H1 (cell line): ENCODE results near the gene ZKSCAN1. TPM values are rescaled to one million over a fixed set of nuclear protein-coding genes. Genes with fewer than 3 reads are reported as not detected.
"Not testable (repeated sequence)": the region's sequence is repeated elsewhere in the genome, so short reads cannot be mapped to it uniquely, and the experiment has no call there.

Experiments
- CTCF ChIA-PET: fragments of 300-600 bp; sonication (Branson Sonifier 250); formaldehyde crosslinking; loops from one replicate; lab custom pipeline; 2021; ENCODE audit not compliant: partially characterized antibody; lab: Charles Lee
- POLR2A ChIA-PET: fragments of 300-600 bp; sonication (Branson Sonifier 250); formaldehyde crosslinking; loops from one replicate; lab custom pipeline; 2021; ENCODE audit warnings: inconsistent platforms; ENCODE audit not compliant: partially characterized antibody; lab: Charles Lee
- DNase-seq, 2 experiments: peaks; one replicate each; pipeline versions ENCODE4 v3.0.0 to v3.0.0-alpha.2; 2010 to 2022; ENCODE audit warnings: low spot score in 2 of 2, low read depth in 1 of 2, mixed read lengths in 1 of 2
- FAIRE-seq: peaks from 2 replicates; lab custom pipeline; 2011; peaks lifted over from hg19 to GRCh38; lab: Jason Lieb, UNC
- H2AFZ ChIP-seq: 2 replicates; pipeline ENCODE4 v1.8.1; 2012; ENCODE audit warnings: low read length, inconsistent platforms
- H2AK5ac ChIP-seq: 2 replicates; pipeline ENCODE4 v1.6.1; 2013; ENCODE audit warnings: low read depth, low read length
- H2BK120ac ChIP-seq: replicated peaks from 2 replicates; pipeline ENCODE3; 2013; ENCODE audit warnings: low read depth, low read length, inconsistent platforms
- H2BK12ac ChIP-seq: 2 replicates; pipeline ENCODE4 v1.6.1; 2013; ENCODE audit warnings: low read depth, low read length
- H2BK15ac ChIP-seq: 2 replicates; pipeline ENCODE4 v1.6.1; 2013; ENCODE audit warnings: low read length
- H2BK20ac ChIP-seq: 2 replicates; pipeline ENCODE4 v1.6.1; 2013; ENCODE audit warnings: low read length
- H2BK5ac ChIP-seq: 2 replicates; pipeline ENCODE4 v1.6.1; 2013; ENCODE audit warnings: low read depth, low read length
- H3K14ac ChIP-seq: 2 replicates; pipeline ENCODE4 v1.6.1; 2013; ENCODE audit warnings: inconsistent platforms; ENCODE audit not compliant: insufficient read length
- H3K18ac ChIP-seq: 2 replicates; pipeline ENCODE4 v1.6.1; 2013; ENCODE audit warnings: low read length; ENCODE audit errors: extremely low read depth
- H3K23ac ChIP-seq: 2 replicates; pipeline ENCODE4 v1.6.1; 2013; ENCODE audit warnings: inconsistent platforms; ENCODE audit not compliant: insufficient read length
- H3K23me2 ChIP-seq: 2 replicates; pipeline ENCODE4 v1.6.1; 2013; ENCODE audit warnings: low read depth, low read length
- H3K27ac ChIP-seq: 2 replicates; pipeline ENCODE4 v1.6.1; 2011; ENCODE audit warnings: low read depth, low read length, inconsistent platforms
- H3K27me3 ChIP-seq, 4 experiments: replicated peaks in 1 of 4; 1 replicate in 1 of 4; 2 replicates in 3 of 4; pipeline versions ENCODE4 v1.6.1 to v1.8.1; 2011 to 2013; ENCODE audit warnings: low read length in 3 of 4, mild to moderate bottlenecking in 3 of 4, inconsistent platforms in 2 of 4, mixed read lengths in 2 of 4, moderate library complexity in 1 of 4; ENCODE audit not compliant: control insufficient read depth in 3 of 4, insufficient read depth in 3 of 4; ENCODE audit errors: extremely low read depth in 1 of 4
- H3K36me3 ChIP-seq, 4 experiments: 2 replicates each; pipeline versions ENCODE4 v1.6.1 to v1.8.1; 2011 to 2013; ENCODE audit warnings: mild to moderate bottlenecking in 4 of 4, low read length in 3 of 4, moderate library complexity in 2 of 4, control low read depth in 1 of 4, inconsistent platforms in 1 of 4; ENCODE audit not compliant: insufficient read depth in 4 of 4, control insufficient read depth in 2 of 4
- H3K4ac ChIP-seq: replicated peaks from 2 replicates; pipeline ENCODE3; 2013; ENCODE audit warnings: low read length, low read depth, mixed read lengths, inconsistent platforms; ENCODE audit not compliant: insufficient read length
- H3K4me1 ChIP-seq, 4 experiments: replicated peaks in 1 of 4; 1 replicate in 1 of 4; 2 replicates in 3 of 4; pipeline versions ENCODE4 v1.6.1 to v1.8.1; 2011 to 2013; ENCODE audit warnings: low read length in 3 of 4, inconsistent platforms in 2 of 4, mixed read lengths in 1 of 4; ENCODE audit not compliant: insufficient read depth in 4 of 4, control insufficient read depth in 3 of 4
- H3K4me2 ChIP-seq, 2 experiments: 2 replicates each; pipeline versions ENCODE4 v1.6.1 to v1.8.1; 2011 to 2013; ENCODE audit warnings: low read depth in 2 of 2, low read length in 2 of 2, control low read depth in 1 of 2, inconsistent platforms in 1 of 2, mild to moderate bottlenecking in 1 of 2; ENCODE audit not compliant: insufficient read depth in 1 of 2
- H3K4me3 ChIP-seq, 4 experiments: fragments of 200-600, 300-600 bp in 1 of 4; sonication (generic), shearing (Covaris generic), sonication (Bioruptor Twin) in 1 of 4; 2 replicates each; pipeline versions ENCODE4 v1.5.1 to v1.8.1; 2011 to 2016; ENCODE audit warnings: low read length in 4 of 4, low read depth in 3 of 4, control low read depth in 2 of 4, inconsistent platforms in 2 of 4, mild to moderate bottlenecking in 2 of 4, mixed read lengths in 1 of 4, moderate library complexity in 1 of 4; ENCODE audit not compliant: insufficient read depth in 2 of 4; ENCODE audit errors: extremely low read depth in 1 of 4
- H3K56ac ChIP-seq: replicated peaks from 2 replicates; pipeline ENCODE3; 2013; ENCODE audit warnings: low read depth, mild to moderate bottlenecking, mixed read lengths, low read length, inconsistent platforms; ENCODE audit not compliant: insufficient read length
- H3K79me1 ChIP-seq: 2 replicates; pipeline ENCODE4 v1.6.1; 2013; ENCODE audit warnings: low read depth, low read length, control low read depth
- H3K79me2 ChIP-seq, 2 experiments: 2 replicates each; pipeline versions ENCODE4 v1.6.1 to v1.8.1; 2012 to 2013; ENCODE audit warnings: low read length in 2 of 2, mild to moderate bottlenecking in 2 of 2, inconsistent platforms in 1 of 2; ENCODE audit not compliant: insufficient read depth in 2 of 2, control insufficient read depth in 1 of 2
- H3K9ac ChIP-seq, 4 experiments: replicated peaks in 1 of 4; 1 replicate in 1 of 4; 2 replicates in 3 of 4; pipeline versions ENCODE4 v1.6.1 to v1.8.1; 2011 to 2013; ENCODE audit warnings: low read depth in 3 of 4, low read length in 3 of 4, control low read depth in 2 of 4, mild to moderate bottlenecking in 2 of 4, moderate library complexity in 2 of 4, inconsistent platforms in 1 of 4; ENCODE audit errors: extremely low read depth in 1 of 4
- H3K9me3 ChIP-seq, 2 experiments: 2 replicates each; pipeline versions ENCODE4 v1.6.1 to v1.8.1; 2012 to 2013; ENCODE audit warnings: mild to moderate bottlenecking in 2 of 2, moderate library complexity in 2 of 2, control low read depth in 1 of 2, inconsistent platforms in 1 of 2, low read depth in 1 of 2, low read length in 1 of 2, mixed read lengths in 1 of 2; ENCODE audit not compliant: insufficient read depth in 2 of 2
- H4K20me1 ChIP-seq, 2 experiments: replicated peaks in 1 of 2; 2 replicates each; pipeline versions ENCODE3 to v1.8.1; 2011 to 2013; ENCODE audit warnings: inconsistent platforms in 2 of 2, low read length in 2 of 2, mild to moderate bottlenecking in 1 of 2; ENCODE audit not compliant: insufficient read depth in 2 of 2, control insufficient read depth in 1 of 2
- H4K5ac ChIP-seq: 2 replicates; pipeline ENCODE4 v1.6.1; 2013; ENCODE audit warnings: low read length, low read depth, mixed read lengths, inconsistent platforms; ENCODE audit not compliant: insufficient read length
- H4K8ac ChIP-seq: 2 replicates; pipeline ENCODE4 v1.8.0; 2013; ENCODE audit warnings: mild to moderate bottlenecking, moderate library complexity, low read length, inconsistent platforms; ENCODE audit not compliant: insufficient read depth; ENCODE audit errors: extremely low read depth
- H4K91ac ChIP-seq: replicated peaks from 2 replicates; pipeline ENCODE3; 2013; ENCODE audit warnings: low read length, mixed read lengths, inconsistent platforms; ENCODE audit not compliant: insufficient read length
- WGBS, 2 experiments: shearing (Covaris generic) in 1 of 2; methylation state at CpG; one replicate each; pipeline versions ENCODE4 v1.1.6 to v1.1.7; 2013 to 2015; ENCODE audit warnings: low lambda C conversion rate in 2 of 2, mixed read lengths in 2 of 2, inconsistent platforms in 1 of 2, low coverage in 1 of 2, missing lambda C conversion rate in 1 of 2; ENCODE audit not compliant: insufficient replicate concordance in 2 of 2, insufficient coverage in 1 of 2, insufficient read length in 1 of 2; ENCODE audit errors: extremely low coverage in 1 of 2, missing lambda C conversion rate in 1 of 2; 5-methylcytosine and 5-hydroxymethylcytosine counted together
- polyA plus RNA-seq, 7 experiments: library from polyadenylated mRNA; depleted of rRNA in 3 of 7; stranded (reverse) in 5 of 7; unstranded in 2 of 7; fragments of >200 nt in 5 of 7; fragments of 200-250 nt in 2 of 7; gene quantifications; 1 replicate in 5 of 7; 2 replicates in 1 of 7; 4 replicates in 1 of 7; pipeline versions ENCODE4 v1.2.1 to v1.2.3, GENCODE V29; 2011 to 2013; ENCODE audit warnings: missing spikeins in 2 of 7, mixed read lengths in 2 of 7
- total RNA-seq: library from RNA; stranded (reverse); fragmentation: NEBNext Ultra II Directional; extraction: Animal tissue kit (Norgen Biotek cat#: 25700); gene quantifications from 2 replicates; pipeline ENCODE4 v1.2.1, GENCODE V29; 2021

ZKSCAN1 gene
- total and polyA plus RNA-seq, 2 of the 8 experiments (the other 6 are each of a cell fraction or from before 2014, with no cell fraction given), result 8.2 to 40.6 TPM

DNA sequence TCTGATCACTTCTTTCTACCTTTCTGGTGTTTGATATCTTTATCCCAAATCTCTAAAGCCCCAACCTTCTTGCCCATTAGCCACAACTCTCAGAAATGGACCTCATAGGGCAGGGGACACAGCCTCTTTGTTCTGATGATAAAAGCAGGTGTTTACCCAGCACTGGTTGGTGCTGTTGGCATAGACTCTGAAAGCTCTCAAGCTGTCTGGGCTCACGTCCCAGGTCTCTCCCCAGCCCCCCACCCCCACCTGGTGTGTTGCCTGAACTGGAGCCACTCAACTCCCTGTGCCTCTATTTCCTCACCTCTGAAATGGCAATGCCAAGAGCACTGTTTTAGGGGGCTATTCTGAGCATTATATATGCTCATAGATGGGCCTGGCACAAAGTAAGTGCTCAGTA, 45.6 kb upstream of the ZKSCAN1 start:
- not testable (repeated sequence) for H3K56ac ChIP-seq, FAIRE-seq, H3K4me1 ChIP-seq, H4K20me1 ChIP-seq, H2BK120ac ChIP-seq, H3K9ac ChIP-seq, H3K23me2 ChIP-seq, H2BK12ac ChIP-seq, DNase-seq, H3K4me3 ChIP-seq, H3K4me2 ChIP-seq, H2BK20ac ChIP-seq, H3K79me1 ChIP-seq, H4K91ac ChIP-seq, H3K4ac ChIP-seq, H4K8ac ChIP-seq, H3K23ac ChIP-seq, H3K14ac ChIP-seq, H2AFZ ChIP-seq, H3K18ac ChIP-seq, H2BK5ac ChIP-seq, H3K27me3 ChIP-seq, H4K5ac ChIP-seq, H3K9me3 ChIP-seq, H2BK15ac ChIP-seq, H3K27ac ChIP-seq, H3K79me2 ChIP-seq, H3K36me3 ChIP-seq, H2AK5ac ChIP-seq
- POLR2A ChIA-PET, result interaction anchor here (0.6 to 1.2 kb wide), 4 partner anchors 26 to 1196 kb away, joined by 3 read pairs; no protein-coding TSS in a partner anchor
- CTCF ChIA-PET, result interaction anchor here (0.7 to 3.9 kb wide), 3 partner anchors 8 to 15 kb away, joined by 3 to 16 read pairs (median 3); no protein-coding TSS in a partner anchor
- WGBS, 2 experiments, result 69% methylated on average over 1 of the region's 1 CpG; no CpG with 5 or more reads in 1 of the 2 experiments
